ENCODE data around the gene ZEB1.

ZEB1 gene

DNA sequence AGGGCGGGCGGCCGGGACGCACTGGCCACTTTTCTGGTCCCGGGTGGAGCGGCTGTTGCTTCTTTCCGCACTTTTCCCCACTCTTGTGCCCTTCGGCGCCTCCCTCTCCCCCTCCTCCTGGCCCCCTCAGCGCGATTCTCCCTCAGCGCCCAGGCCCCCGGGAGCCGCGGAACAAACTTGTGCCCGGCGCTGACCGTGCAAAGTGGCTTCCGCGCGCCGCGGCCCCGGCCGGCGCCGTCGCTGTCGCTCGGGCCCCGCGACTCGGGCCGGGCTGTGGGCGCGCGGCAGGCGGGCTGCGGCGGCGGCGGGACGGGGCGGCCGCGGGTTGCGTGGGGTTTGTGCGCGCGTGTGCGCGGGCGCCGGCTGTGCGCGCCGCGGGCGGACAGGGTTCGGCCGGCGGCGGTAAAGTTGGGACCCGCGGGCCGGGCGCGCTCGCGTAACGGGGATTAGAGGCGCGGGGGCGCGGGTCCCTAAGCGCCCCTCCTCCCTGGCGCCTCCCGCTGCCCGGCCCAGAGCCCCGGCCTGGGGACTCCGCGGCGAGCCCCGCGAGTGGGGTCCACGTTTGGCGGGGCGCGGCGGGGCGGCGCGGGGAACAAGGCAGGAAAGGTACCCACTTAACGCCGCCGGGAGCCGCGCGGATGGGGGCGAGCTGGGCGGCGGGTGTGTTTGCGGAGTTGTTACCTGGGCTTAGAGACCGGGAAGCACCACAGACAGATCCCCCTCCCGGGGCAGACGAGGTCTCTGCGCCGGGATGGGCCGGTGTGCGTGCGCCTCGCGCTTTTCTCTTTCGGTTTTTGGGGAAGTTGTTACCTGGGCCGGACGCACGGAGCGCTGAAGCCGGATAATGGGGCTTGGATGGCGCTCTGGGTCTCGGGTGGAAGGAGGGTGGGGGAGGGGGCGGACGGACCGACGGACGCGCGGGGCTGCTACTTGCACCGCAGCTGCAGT is 860 bp downstream of the ZEB1 start:
- H3K9ac ChIP-seq (ENCODE audit: low read length), result peak overlapping the region; percentile 93
- H3K27me3 ChIP-seq (replicated peaks; ENCODE audit: control insufficient read depth, insufficient read depth, low read length), result no peaks in the 10 kb centered on the region
- H3K36me3 ChIP-seq (ENCODE audit: control insufficient read depth, insufficient read depth, low read length, severe bottlenecking), result no peaks in the 10 kb centered on the region
- H3K9me3 ChIP-seq (ENCODE audit: control insufficient read depth, low read length), result no peaks in the 10 kb centered on the region
- H3K4me1 ChIP-seq (ENCODE audit: control insufficient read depth, insufficient read depth, low read length), result peaks cover 40% of the 10 kb centered on the region
- DNase-seq (ENCODE audit: low read depth), result peak; percentile 49
- H3K4me3 ChIP-seq (ENCODE audit: low read length), result peak overlapping the region; percentile 90

DNA sequence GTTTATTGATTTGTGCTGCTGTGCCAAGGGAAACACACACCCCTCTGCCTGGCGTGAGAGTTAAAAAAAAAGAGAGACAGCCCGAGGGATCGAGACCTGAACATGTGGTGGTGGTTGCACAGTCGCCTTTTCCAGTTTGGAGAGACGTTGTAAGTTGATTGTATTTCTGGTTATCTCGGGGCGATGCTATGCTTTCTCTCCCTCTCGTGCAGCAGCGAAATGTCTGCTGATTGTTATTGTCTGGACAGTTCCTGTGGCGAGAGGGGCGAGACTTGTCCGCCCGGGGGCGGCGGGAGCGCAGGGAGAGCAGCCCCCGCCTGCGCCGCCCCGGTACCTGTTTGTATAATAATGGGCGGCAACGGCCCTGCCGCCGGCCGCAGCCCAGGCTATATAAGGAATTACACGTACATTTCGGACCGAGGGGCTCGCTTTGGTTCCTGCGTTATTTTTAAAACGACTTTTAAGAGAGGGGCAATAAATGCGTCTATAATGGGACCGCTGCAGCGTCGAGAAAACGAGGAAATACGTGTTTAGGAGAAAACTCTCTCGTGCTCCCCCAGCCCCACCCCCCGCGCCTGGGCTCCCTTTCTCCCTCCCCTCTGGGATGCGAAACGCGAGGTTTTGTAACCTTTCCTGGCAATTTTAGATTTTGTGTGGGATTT is 1.7 kb downstream of the ZEB1 start:
- Histone ChIP-seq H3K4me1 (ENCODE audit: control insufficient read depth, insufficient read depth, low read length) (peaks cover 37% of the 10 kb centered on the region), H3K36me3 (ENCODE audit: control insufficient read depth, insufficient read depth, low read length, severe bottlenecking) (no peaks in the 10 kb centered on the region), H3K4me3 (ENCODE audit: low read length) (peak overlapping the region; percentile 90), H3K9me3 (ENCODE audit: control insufficient read depth, low read length) (no peaks in the 10 kb centered on the region), H3K27me3 (replicated peaks; ENCODE audit: control insufficient read depth, insufficient read depth, low read length) (no peaks in the 10 kb centered on the region), H3K9ac (ENCODE audit: low read length) (peak overlapping the region; percentile 93)
- peak; percentile 78 for DNase-seq (ENCODE audit: low read depth)

DNA sequence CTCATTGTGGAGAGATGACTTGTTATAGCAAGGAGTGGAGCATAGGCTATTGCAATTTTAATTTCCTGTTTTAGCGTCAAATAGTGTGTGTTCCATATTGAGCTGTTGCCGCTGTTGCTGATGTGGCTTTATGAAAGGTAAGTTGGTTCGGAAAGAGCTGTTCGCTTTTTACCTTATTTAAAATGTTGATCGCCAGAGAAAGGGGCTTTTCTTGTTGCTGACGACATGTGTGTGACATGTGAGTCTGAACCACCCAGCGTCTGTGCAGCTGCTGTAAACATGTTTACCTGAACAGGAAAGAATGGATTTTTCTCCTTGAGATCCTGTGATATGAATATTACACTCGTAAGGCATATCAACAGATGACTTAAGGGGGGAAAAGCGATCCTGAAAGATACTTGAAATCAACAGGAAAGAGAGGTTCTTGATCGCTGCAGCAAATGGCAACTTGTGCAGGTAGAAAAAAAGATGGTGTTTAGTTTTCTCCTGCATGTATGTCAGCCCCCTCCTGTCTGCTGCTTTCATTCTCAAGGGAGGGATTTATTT is 2.5 kb downstream of the ZEB1 start:
- Histone ChIP-seq H3K27me3 (replicated peaks; ENCODE audit: control insufficient read depth, insufficient read depth, low read length) (no peaks in the 10 kb centered on the region), H3K9me3 (ENCODE audit: control insufficient read depth, low read length) (no peaks in the 10 kb centered on the region), H3K4me3 (ENCODE audit: low read length) (peak overlapping the region; percentile 90), H3K9ac (ENCODE audit: low read length) (peak overlapping the region; percentile 93), H3K4me1 (ENCODE audit: control insufficient read depth, insufficient read depth, low read length) (peaks cover 41% of the 10 kb centered on the region), H3K36me3 (ENCODE audit: control insufficient read depth, insufficient read depth, low read length, severe bottlenecking) (no peaks in the 10 kb centered on the region)
- DNase-seq (ENCODE audit: low read depth), result peak; percentile 41

DNA sequence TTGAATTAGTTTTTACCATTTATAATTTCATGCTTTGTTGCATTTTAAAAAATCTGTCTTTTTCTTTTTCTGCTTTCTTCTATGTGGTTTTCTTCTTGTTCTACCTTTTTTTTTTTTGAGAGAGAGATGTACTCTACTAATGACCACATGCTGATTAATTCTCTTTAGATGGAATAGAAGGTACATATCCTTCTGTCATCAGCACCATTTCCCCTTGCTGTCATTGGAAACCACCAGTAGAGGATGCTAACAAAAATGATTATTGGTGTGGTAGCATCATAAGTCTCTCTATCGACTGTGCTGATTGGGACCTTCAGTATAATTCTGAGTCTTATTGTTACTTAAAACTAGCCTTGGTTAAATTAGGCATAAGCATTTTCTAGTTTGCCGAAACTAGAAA is 3.6 kb downstream of the ZEB1 start:
- no peaks in the 10 kb centered on the region for H3K36me3 ChIP-seq (ENCODE audit: control insufficient read depth, insufficient read depth, low read length, severe bottlenecking)
- H3K4me3 ChIP-seq (ENCODE audit: low read length), result peak overlapping the region; percentile 90
- peaks cover 52% of the 10 kb centered on the region for H3K4me1 ChIP-seq (ENCODE audit: control insufficient read depth, insufficient read depth, low read length)
- DNase-seq (ENCODE audit: low read depth), result peak; percentile 57
- peak overlapping the region; percentile 93 for H3K9ac ChIP-seq (ENCODE audit: low read length)
- H3K9me3 ChIP-seq (ENCODE audit: control insufficient read depth, low read length), result no peaks in the 10 kb centered on the region
- no peaks in the 10 kb centered on the region for H3K27me3 ChIP-seq (replicated peaks; ENCODE audit: control insufficient read depth, insufficient read depth, low read length)

DNA sequence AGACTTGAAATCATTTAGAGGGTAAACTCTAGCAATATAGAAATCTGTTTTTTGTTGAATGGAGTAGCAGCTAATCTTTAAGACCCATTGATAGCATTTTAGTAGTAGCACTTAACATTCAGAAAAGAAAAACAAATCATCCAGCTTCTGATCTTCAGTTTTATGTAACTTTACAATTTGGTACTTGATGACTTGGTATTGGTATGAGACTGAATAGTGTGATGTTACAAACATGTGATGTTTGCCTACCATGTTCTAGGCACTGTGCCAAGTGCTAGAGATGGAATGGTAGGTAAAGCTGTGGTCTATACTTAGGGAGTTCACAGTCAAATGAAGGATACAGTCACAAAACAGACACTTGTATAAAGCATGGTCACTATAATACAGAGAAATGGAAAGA is 21.3 kb downstream of the ZEB1 start:
- DNase-seq (ENCODE audit: low read depth), result no peak
- Histone ChIP-seq H3K4me3 (ENCODE audit: low read length) (no peak overlapping the region), H3K4me1 (ENCODE audit: control insufficient read depth, insufficient read depth, low read length) (peaks cover 31% of the 10 kb centered on the region), H3K36me3 (ENCODE audit: control insufficient read depth, insufficient read depth, low read length, severe bottlenecking) (peaks cover 14% of the 10 kb centered on the region), H3K27me3 (replicated peaks; ENCODE audit: control insufficient read depth, insufficient read depth, low read length) (no peaks in the 10 kb centered on the region), H3K9ac (ENCODE audit: low read length) (no peak overlapping the region), H3K9me3 (ENCODE audit: control insufficient read depth, low read length) (no peaks in the 10 kb centered on the region)

DNA sequence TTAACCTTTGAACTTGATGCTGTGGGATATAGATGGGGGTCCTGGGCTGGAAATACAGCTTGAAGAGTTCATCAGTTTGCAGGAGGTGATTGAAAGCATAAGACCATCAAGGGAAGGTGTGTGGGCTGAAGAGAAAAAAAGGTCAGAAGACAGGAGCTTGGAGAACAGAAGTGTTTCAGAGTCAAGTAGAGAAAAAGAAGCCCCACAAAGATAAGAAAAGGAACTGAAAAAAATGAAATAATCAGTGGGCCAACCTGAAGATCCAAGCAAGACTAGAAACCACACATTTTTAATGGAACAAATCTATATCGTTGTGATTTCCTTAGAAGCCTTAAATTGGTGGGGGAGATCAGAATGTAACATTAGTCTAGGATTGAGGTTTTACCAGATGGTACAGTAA is 22.5 kb downstream of the ZEB1 start:
- no peaks in the 10 kb centered on the region for H3K9me3 ChIP-seq (ENCODE audit: control insufficient read depth, low read length)
- peaks cover 40% of the 10 kb centered on the region for H3K4me1 ChIP-seq (ENCODE audit: control insufficient read depth, insufficient read depth, low read length)
- no peaks in the 10 kb centered on the region for H3K27me3 ChIP-seq (replicated peaks; ENCODE audit: control insufficient read depth, insufficient read depth, low read length)
- H3K9ac ChIP-seq (ENCODE audit: low read length), result no peak overlapping the region
- H3K4me3 ChIP-seq (ENCODE audit: low read length), result no peak overlapping the region
- no peak for DNase-seq (ENCODE audit: low read depth)
- H3K36me3 ChIP-seq (ENCODE audit: control insufficient read depth, insufficient read depth, low read length, severe bottlenecking), result peaks cover 14% of the 10 kb centered on the region

DNA sequence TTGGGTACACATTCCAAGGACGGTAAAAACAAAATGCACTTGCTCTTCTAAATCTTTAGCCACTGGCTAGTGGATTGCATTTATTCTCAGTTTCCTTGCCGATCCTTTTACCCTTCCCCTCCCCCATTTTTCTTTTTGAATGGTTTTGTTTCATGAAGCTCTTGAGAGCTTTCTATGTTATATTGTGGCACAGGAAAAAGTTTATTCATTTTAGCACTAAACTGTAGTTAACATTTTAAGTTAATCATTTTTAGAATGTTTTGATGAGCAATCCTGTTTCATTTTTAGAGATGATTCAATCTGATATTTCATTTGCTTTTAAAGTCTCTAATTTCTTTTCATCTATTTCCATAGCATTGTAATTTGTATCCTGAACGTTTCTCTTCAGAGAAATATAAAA is 24.0 kb downstream of the ZEB1 start:
- H3K9ac ChIP-seq (ENCODE audit: low read length), result peak overlapping the region; percentile 4
- H3K36me3 ChIP-seq (ENCODE audit: control insufficient read depth, insufficient read depth, low read length, severe bottlenecking), result peaks cover 11% of the 10 kb centered on the region
- H3K4me3 ChIP-seq (ENCODE audit: low read length), result peak overlapping the region; percentile 50
- DNase-seq (ENCODE audit: low read depth), result no peak
- H3K4me1 ChIP-seq (ENCODE audit: control insufficient read depth, insufficient read depth, low read length), result peaks cover 40% of the 10 kb centered on the region
- no peaks in the 10 kb centered on the region for H3K9me3 ChIP-seq (ENCODE audit: control insufficient read depth, low read length)
- H3K27me3 ChIP-seq (replicated peaks; ENCODE audit: control insufficient read depth, insufficient read depth, low read length), result no peaks in the 10 kb centered on the region

DNA sequence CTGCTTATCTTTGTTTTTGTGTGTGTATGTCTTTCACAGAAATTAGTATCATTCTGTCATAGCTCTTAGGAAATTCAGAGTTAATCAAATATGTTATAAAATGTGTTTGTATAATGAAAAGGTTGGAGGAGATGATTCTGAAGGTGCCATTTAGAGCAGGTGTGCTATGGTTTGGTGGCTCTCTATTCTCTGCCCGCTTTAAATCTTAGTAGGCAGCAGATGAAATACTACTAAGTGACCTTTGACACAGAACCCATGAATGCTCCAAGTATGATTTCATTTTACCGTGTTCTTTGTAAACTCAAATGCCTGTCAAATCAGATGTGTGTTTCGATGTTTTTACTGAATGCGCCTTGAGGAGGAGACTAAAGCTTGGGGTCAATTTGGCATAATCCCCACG is 24.5 kb downstream of the ZEB1 start:
- peaks cover 7% of the 10 kb centered on the region for H3K36me3 ChIP-seq (ENCODE audit: control insufficient read depth, insufficient read depth, low read length, severe bottlenecking)
- DNase-seq (ENCODE audit: low read depth), result no peak
- H3K4me3 ChIP-seq (ENCODE audit: low read length), result peak overlapping the region; percentile 5

DNA sequence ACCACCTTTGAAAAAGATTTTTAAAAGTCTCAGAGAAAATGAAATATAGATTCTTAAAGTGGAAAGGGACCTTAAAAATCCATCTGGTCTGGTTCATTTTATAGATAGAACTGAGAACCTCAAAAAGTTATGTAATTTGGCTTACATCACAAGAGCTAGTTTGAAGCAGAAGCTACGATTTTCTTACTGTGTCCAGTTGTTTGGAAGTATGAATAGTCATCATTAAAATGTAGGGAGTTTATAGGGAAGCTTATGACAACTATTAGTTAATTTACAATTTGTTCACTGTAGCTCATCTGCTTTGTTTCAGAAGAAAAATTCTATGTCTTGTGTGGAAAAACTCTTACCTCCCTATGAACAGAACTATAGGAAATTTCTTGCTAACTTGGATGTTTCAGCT is 26.9 kb downstream of the ZEB1 start:
- Histone ChIP-seq H3K4me3 (ENCODE audit: low read length) (no peak overlapping the region), H3K9me3 (ENCODE audit: control insufficient read depth, low read length) (no peaks in the 10 kb centered on the region), H3K27me3 (replicated peaks; ENCODE audit: control insufficient read depth, insufficient read depth, low read length) (no peaks in the 10 kb centered on the region), H3K36me3 (ENCODE audit: control insufficient read depth, insufficient read depth, low read length, severe bottlenecking) (no peaks in the 10 kb centered on the region), H3K4me1 (ENCODE audit: control insufficient read depth, insufficient read depth, low read length) (peaks cover 48% of the 10 kb centered on the region), H3K9ac (ENCODE audit: low read length) (no peak overlapping the region)
- DNase-seq (ENCODE audit: low read depth), result no peak

More for the DNA sequence above, 24.5 kb downstream of the ZEB1 start:
- H3K9me3 ChIP-seq (ENCODE audit: control insufficient read depth, low read length), result no peaks in the 10 kb centered on the region
- H3K4me1 ChIP-seq (ENCODE audit: control insufficient read depth, insufficient read depth, low read length), result peaks cover 41% of the 10 kb centered on the region
- H3K27me3 ChIP-seq (replicated peaks; ENCODE audit: control insufficient read depth, insufficient read depth, low read length), result no peaks in the 10 kb centered on the region
- no peak overlapping the region for H3K9ac ChIP-seq (ENCODE audit: low read length)

DNA sequence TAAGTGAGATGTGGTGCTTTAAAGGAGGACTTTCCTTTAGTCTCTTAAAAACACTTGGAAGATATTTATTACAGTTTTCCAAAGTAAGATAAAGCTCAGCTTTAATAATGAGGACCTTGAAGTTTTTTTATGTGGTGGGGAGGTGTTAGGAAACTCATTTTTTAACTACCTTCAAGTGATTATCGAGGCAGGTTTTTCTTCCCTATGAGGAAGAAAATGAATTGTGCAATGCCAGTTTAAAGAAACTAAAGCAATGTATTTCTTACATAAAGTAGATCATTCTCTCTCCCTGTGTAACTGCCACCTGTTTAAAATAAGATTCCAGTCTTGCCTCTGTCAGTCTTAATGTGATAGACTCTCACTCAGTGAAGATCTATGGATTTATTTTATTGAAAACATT is 27.9 kb downstream of the ZEB1 start:
- peaks cover 50% of the 10 kb centered on the region for H3K4me1 ChIP-seq (ENCODE audit: control insufficient read depth, insufficient read depth, low read length)
- H3K4me3 ChIP-seq (ENCODE audit: low read length), result no peak overlapping the region
- no peaks in the 10 kb centered on the region for H3K36me3 ChIP-seq (ENCODE audit: control insufficient read depth, insufficient read depth, low read length, severe bottlenecking)
- no peaks in the 10 kb centered on the region for H3K27me3 ChIP-seq (replicated peaks; ENCODE audit: control insufficient read depth, insufficient read depth, low read length)
- no peak overlapping the region for H3K9ac ChIP-seq (ENCODE audit: low read length)
- H3K9me3 ChIP-seq (ENCODE audit: control insufficient read depth, low read length), result no peaks in the 10 kb centered on the region
- no peak for DNase-seq (ENCODE audit: low read depth)

DNA sequence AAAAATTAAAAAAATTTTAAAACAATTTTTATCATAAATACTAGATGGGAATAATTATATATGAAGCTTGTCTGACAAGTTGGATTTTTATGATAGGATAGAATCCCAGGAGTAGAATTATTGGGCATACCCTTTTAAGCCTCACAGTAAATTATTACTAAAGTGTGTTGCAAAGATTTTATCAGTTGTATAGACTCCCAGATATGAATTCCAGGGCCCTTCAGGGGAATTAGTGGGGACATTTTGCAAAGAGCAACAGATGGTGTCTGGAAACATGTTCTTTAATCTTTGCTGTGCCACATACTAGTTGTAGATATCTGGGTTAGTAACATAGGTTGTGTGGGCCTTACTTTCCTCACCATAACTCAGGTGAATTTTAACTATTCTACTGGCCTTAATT is 28.7 kb downstream of the ZEB1 start:
- Histone ChIP-seq H3K27me3 (replicated peaks; ENCODE audit: control insufficient read depth, insufficient read depth, low read length) (no peaks in the 10 kb centered on the region), H3K9me3 (ENCODE audit: control insufficient read depth, low read length) (no peaks in the 10 kb centered on the region), H3K4me1 (ENCODE audit: control insufficient read depth, insufficient read depth, low read length) (peaks cover 47% of the 10 kb centered on the region), H3K4me3 (ENCODE audit: low read length) (no peak overlapping the region), H3K9ac (ENCODE audit: low read length) (no peak overlapping the region), H3K36me3 (ENCODE audit: control insufficient read depth, insufficient read depth, low read length, severe bottlenecking) (no peaks in the 10 kb centered on the region)
- DNase-seq (ENCODE audit: low read depth), result no peak

Measured in adipocyte (in vitro differentiated cells).